Esophagus muscularis mucosa (tissue), 4 donors: ENCODE data around the gene HLA-DQA1. TPM values are rescaled to one million over a fixed set of nuclear protein-coding genes. Genes with fewer than 3 reads are reported as not detected.

Source experiments
- DNase-seq: peaks from one replicate; pipeline ENCODE4 v3.0.0-alpha.2; 2017; ENCODE audit errors: extremely low spot score
- H3K27ac ChIP-seq, 4 donors: fragments of 200-600 bp; sonication (generic); replicated peaks in 1 of 4; 1 replicate in 3 of 4; 2 replicates in 1 of 4; pipeline ENCODE4 v1.5.1; 2016 to 2019; ENCODE audit warnings: mild to moderate bottlenecking in 1 of 4
- H3K27me3 ChIP-seq, 4 donors: fragments of 200-600 bp; sonication (generic); one replicate each; pipeline versions ENCODE4 v1.5.1 to v1.6.0; 2016 to 2019
- H3K36me3 ChIP-seq, 4 donors: fragments of 200-600 bp; sonication (generic); one replicate each; pipeline ENCODE4 v1.5.1; 2016 to 2019
- H3K4me1 ChIP-seq, 4 donors: fragments of 200-600 bp; sonication (generic); one replicate each; pipeline ENCODE4 v1.5.1; 2016 to 2019
- H3K4me3 ChIP-seq, 4 donors: fragments of 200-600 bp; sonication (generic); 1 replicate in 2 of 4; 2 replicates in 2 of 4; pipeline ENCODE4 v1.5.1; 2016 to 2019; ENCODE audit warnings: mild to moderate bottlenecking in 4 of 4, moderate library complexity in 1 of 4
- H3K9me3 ChIP-seq, 4 donors: fragments of 200-600 bp; sonication (generic); 1 replicate in 3 of 4; 2 replicates in 1 of 4; pipeline ENCODE4 v1.5.1; 2016 to 2019
- EP300 ChIP-seq: sonication (generic); formaldehyde crosslinking; IDR thresholded peaks from one replicate; pipeline ENCODE4 v1.6.1; 2017; ENCODE audit warnings: antibody characterized with exemption
- POLR2A ChIP-seq: fragments of 450-650 bp; IDR thresholded peaks from one replicate; pipeline ENCODE4 v1.6.1; 2017; ENCODE audit warnings: antibody characterized with exemption, moderate library complexity, mild to moderate bottlenecking, low read depth
- POLR2AphosphoS5 ChIP-seq, 2 donors: sonication (generic); formaldehyde crosslinking; IDR thresholded peaks; one replicate each; pipeline ENCODE4 v1.6.1; 2017; ENCODE audit warnings: antibody characterized with exemption in 2 of 2
- WGBS: methylation state at CpG from one replicate; pipeline ENCODE4 v1.1.5; 2018; 5-methylcytosine and 5-hydroxymethylcytosine counted together
- intact Hi-C: fragments of 100-400 bp; cut with DNase I; formaldehyde crosslinking; loops from one replicate; pipeline ENCODE4 v1.15.1; 2023
- total RNA-seq, 4 donors: library from RNA; depleted of rRNA; stranded (reverse); fragments of >200 nt; gene quantifications; one replicate each; pipeline versions ENCODE4 v1.1.0 to v1.2.1, GENCODE V29; 2016
- TF ChIP-seq, protein P1 (sequence below), 3 experiments: fragments of 200-600 bp in 2 of 3; fragments of 450-650 bp in 1 of 3; sonication (generic) in 2 of 3; IDR thresholded peaks; one replicate each; pipeline ENCODE4 v1.5.1; 2017 to 2019; ENCODE audit warnings: antibody characterized with exemption in 3 of 3, mild to moderate bottlenecking in 2 of 3, moderate library complexity in 1 of 3

The HLA-DQA1 gene
- total RNA-seq, 4 donors from 2014 or later, result 0.97 to 8.4 (median 5.1) TPM

DNA sequence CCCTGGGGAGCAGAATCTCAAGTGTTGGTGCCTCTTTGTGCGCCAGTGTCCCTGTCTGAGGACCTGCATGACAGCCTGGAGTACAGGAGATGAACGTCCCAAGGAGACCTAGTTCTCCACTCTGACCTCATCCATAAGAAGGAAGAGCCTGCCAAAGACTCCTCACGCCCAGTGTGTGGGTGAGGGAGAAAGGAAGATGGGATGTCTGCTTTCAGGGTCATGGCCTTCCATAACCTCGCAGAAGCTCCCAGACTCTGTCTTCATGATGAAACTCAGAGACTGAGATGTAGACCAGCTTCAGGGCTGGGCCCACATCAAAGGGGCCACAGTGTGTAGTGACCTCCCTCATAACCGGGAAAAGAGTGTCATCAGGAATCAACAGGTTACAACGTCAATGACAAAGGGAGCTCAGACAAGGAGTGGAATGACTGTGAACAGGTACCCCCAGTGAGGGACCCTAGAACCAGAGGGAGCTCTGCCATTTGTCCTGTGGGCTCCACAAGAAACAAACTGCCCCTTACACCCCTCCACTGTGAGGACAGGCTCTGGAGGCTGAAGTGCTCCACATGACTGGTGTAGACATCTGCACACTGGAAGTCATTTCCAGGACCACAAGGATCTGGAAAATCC, 21.2 kb downstream of the HLA-DQA1 start:
- Histone ChIP-seq H3K36me3 (no peaks in the 10 kb centered on the region), H3K9me3 (no peaks in the 10 kb centered on the region), H3K27ac (no peak overlapping the region), H3K27me3 (no peaks in the 10 kb centered on the region), H3K4me1 (no peaks in the 10 kb centered on the region), H3K4me3 (no peak overlapping the region)
- DNase-seq, result no peak
- intact Hi-C loops, result no loop called here
- no CpG with 5 or more reads among the region's 6 CpGs for WGBS
- no peak for TF ChIP-seq POLR2AphosphoS5 (IDR thresholded peaks at IDR 0.05)
- TF ChIP-seq, protein P1, sequence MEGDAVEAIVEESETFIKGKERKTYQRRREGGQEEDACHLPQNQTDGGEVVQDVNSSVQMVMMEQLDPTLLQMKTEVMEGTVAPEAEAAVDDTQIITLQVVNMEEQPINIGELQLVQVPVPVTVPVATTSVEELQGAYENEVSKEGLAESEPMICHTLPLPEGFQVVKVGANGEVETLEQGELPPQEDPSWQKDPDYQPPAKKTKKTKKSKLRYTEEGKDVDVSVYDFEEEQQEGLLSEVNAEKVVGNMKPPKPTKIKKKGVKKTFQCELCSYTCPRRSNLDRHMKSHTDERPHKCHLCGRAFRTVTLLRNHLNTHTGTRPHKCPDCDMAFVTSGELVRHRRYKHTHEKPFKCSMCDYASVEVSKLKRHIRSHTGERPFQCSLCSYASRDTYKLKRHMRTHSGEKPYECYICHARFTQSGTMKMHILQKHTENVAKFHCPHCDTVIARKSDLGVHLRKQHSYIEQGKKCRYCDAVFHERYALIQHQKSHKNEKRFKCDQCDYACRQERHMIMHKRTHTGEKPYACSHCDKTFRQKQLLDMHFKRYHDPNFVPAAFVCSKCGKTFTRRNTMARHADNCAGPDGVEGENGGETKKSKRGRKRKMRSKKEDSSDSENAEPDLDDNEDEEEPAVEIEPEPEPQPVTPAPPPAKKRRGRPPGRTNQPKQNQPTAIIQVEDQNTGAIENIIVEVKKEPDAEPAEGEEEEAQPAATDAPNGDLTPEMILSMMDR (IDR thresholded peaks at IDR 0.05), result no peak
- TF ChIP-seq POLR2A, result no peak
- no peak for TF ChIP-seq EP300

DNA sequence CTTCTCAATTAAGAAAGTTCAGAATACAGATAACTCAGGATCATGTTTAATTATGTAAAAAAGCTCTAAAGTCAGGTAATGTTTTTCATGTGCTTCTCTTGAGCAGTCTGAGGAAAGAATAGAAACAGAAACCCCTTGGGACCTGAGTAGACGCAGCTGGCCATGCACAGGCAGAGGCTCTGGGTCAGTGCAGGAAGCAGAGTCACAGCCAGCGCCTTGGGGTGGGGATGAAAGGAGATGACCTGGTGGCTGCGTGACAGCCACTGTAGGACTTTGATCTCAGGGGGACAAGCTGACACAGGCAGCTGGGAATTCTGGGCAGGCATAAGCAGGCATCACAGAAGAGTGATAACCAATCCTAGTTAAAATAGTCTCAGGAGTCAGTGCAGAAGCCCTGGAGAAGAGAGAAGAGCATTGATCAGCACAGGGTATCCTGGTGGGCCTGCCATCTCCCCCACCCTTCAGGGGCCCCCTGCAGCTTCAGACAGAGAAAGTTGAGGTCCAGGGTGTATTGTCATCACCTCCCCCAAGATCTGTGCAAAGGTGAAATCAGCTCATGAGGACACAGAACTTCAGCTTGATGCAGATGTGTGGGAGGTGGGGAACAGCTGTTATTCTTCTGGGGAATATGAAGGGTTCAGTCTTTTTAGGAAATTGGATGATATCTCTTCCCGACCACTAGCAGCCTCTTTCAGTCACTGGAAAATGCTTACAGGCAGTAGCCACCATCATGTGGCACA, 22.8 kb downstream of the HLA-DQA1 start:
- Histone ChIP-seq H3K27ac (no peak overlapping the region), H3K27me3 (no peaks in the 10 kb centered on the region), H3K4me1 (no peaks in the 10 kb centered on the region), H3K4me3 (no peak overlapping the region), H3K36me3 (no peaks in the 10 kb centered on the region), H3K9me3 (no peaks in the 10 kb centered on the region)
- TF ChIP-seq, protein P1 (IDR thresholded peaks at IDR 0.05), result no peak
- TF ChIP-seq EP300, result no peak
- no peak for TF ChIP-seq POLR2AphosphoS5 (IDR thresholded peaks at IDR 0.05)
- no peak for TF ChIP-seq POLR2A
- 35% methylated on average over 4 of the region's 4 CpGs for WGBS
- no peak for DNase-seq
- intact Hi-C loops, result no loop called here

DNA sequence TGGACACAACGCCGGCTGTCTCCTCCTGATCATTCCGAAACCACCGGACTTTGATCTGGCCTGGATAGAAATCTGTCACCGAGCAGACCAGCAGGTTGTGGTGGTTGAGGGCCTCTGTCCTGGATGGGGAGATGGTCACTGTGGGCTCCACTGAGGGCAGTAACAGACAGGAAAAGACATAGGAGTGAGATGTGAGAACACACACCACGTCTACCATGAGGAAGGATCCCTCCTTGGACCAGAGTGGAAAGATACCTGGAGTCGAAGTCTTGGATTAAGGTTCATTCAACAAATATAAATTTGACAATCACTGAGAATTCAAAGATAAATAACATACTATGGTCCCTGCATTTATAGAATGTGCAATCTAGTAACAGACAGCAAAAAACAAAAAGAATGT, 24.9 kb downstream of the HLA-DQA1 start:
- H3K9me3 ChIP-seq, result no peaks in the 10 kb centered on the region
- H3K4me3 ChIP-seq, result no peak overlapping the region
- no peaks in the 10 kb centered on the region for H3K27me3 ChIP-seq
- TF ChIP-seq POLR2A (no peak), EP300 (no peak), POLR2AphosphoS5 (IDR thresholded peaks at IDR 0.05) (no peak)
- TF ChIP-seq, protein P1 (IDR thresholded peaks at IDR 0.05), result no peak
- DNase-seq, result no peak
- H3K4me1 ChIP-seq, result no peaks in the 10 kb centered on the region
- H3K27ac ChIP-seq, result no peak overlapping the region
- WGBS, result 84% methylated on average over 6 of the region's 7 CpGs
- intact Hi-C loops, result no loop called here
- H3K36me3 ChIP-seq, result no peaks in the 10 kb centered on the region

DNA sequence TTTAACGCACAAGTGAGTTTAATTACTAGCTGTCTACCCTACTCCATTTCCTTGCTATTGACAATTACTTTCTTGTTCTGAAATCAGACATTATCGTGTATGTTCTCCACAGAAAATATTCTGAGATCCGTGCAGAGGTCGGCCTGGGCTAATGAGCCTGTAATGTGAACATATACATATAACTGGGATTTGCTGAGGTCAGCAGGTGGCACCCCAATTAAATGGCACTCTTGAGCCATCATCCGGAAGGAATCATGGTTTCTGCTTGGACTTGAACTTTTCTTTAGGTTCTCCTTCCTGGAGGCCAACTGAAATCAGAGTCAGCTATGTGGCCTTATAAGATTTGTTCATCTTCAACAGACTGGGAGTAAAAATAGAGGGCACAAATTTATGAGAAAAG, 25.6 kb downstream of the HLA-DQA1 start:
- Histone ChIP-seq H3K4me3 (no peak overlapping the region), H3K9me3 (no peaks in the 10 kb centered on the region), H3K27me3 (no peaks in the 10 kb centered on the region), H3K27ac (no peak overlapping the region), H3K4me1 (no peaks in the 10 kb centered on the region), H3K36me3 (no peaks in the 10 kb centered on the region)
- WGBS, result 42% methylated on average over 5 of the region's 5 CpGs
- no peak for DNase-seq
- intact Hi-C loops, result no loop called here
- TF ChIP-seq POLR2AphosphoS5 (IDR thresholded peaks at IDR 0.05) (no peak), POLR2A (no peak), EP300 (no peak)
- TF ChIP-seq, protein P1 (IDR thresholded peaks at IDR 0.05), result no peak
